Body of pancreas (tissue), 4 donors: Measurements from ENCODE around the gene DUSP8. TPM values are rescaled to one million over a fixed set of nuclear protein-coding genes. Genes with fewer than 3 reads are reported as not detected.

Experiments
- ATAC-seq: fragments of 150-250 bp; one replicate; pipeline ENCODE4 v1.9.1; 2016
- DNase-seq, 4 donors: peaks; one replicate each; pipeline ENCODE4 v3.0.0-alpha.2; 2019
- H3K27ac ChIP-seq, 4 donors: fragments of 200-600 bp; sonication (generic); 1 replicate in 3 of 4; 2 replicates in 1 of 4; pipeline versions ENCODE4 v1.5.1 to v1.6.1; 2016 to 2019; ENCODE audit warnings: mild to moderate bottlenecking in 1 of 4, mixed read lengths in 1 of 4, moderate library complexity in 1 of 4
- H3K27me3 ChIP-seq, 2 donors: fragments of 200-600 bp; sonication (generic); one replicate each; pipeline ENCODE4 v1.6.0; 2016; ENCODE audit warnings: mild to moderate bottlenecking in 1 of 2
- H3K36me3 ChIP-seq, 2 donors: fragments of 200-600 bp; sonication (generic); replicated peaks in 1 of 2; 2 replicates each; pipeline ENCODE4 v1.5.1; 2016; ENCODE audit warnings: low read depth in 2 of 2; ENCODE audit not compliant: insufficient read depth in 1 of 2
- H3K4me1 ChIP-seq: fragments of 200-600 bp; sonication (generic); one replicate; pipeline ENCODE4 v1.6.0; 2016
- H3K4me3 ChIP-seq, 2 donors: fragments of 200-600 bp; sonication (generic); 1 replicate in 1 of 2; 2 replicates in 1 of 2; pipeline ENCODE4 v1.5.1; 2016 to 2019
- H3K9me3 ChIP-seq, 3 donors: fragments of 200-600 bp; sonication (generic); 1 replicate in 2 of 3; 2 replicates in 1 of 3; pipeline ENCODE4 v1.5.1; 2016
- CTCF ChIP-seq, 7 experiments: fragments of 450-650 bp in 4 of 7; fragments of 200-600 bp in 3 of 7; sonication (generic) in 3 of 7; IDR thresholded peaks; one replicate each; pipeline ENCODE4 v1.5.1; 2016 to 2019; ENCODE audit warnings: antibody characterized with exemption in 7 of 7
- POLR2A ChIP-seq, 3 donors: fragments of 450-650 bp; IDR thresholded peaks; one replicate each; pipeline ENCODE4 v1.6.1; 2016; ENCODE audit warnings: antibody characterized with exemption in 3 of 3, mild to moderate bottlenecking in 2 of 3
- WGBS, 2 donors: methylation state at CpG; one replicate each; pipeline ENCODE4 v1.1.5; 2017; 5-methylcytosine and 5-hydroxymethylcytosine counted together
- intact Hi-C: fragments of 100-400 bp; cut with DNase I; formaldehyde crosslinking; loops from one replicate; pipeline ENCODE4 v1.15.1; 2023
- total RNA-seq, 2 donors: library from RNA; depleted of rRNA; stranded (reverse); fragments of >200 nt; gene quantifications; one replicate each; pipeline ENCODE4 v1.1.0, GENCODE V29; 2016

The DUSP8 gene
- total RNA-seq, 2 donors from 2014 or later = 7.0 to 19.1 TPM

GRCh38 chr11:1546077-1546535 lies 26.0 kb downstream of the DUSP8 start:
- WGBS, 2 donors = 12 to 27% methylated on average over 15 to 16 of the region's 18 CpGs
- intact Hi-C loops = no loop called here
- no peak for ATAC-seq
- Histone ChIP-seq H3K27ac (no peak overlapping the region), H3K4me3 (no peak overlapping the region), H3K27me3 (no peaks in the 10 kb centered on the region), H3K9me3 (no peaks in the 10 kb centered on the region), H3K36me3 (no peaks in the 10 kb centered on the region), H3K4me1 (peaks cover 29% of the 10 kb centered on the region)
- no peak for TF ChIP-seq CTCF (IDR thresholded peaks at IDR 0.05)
- no peak for TF ChIP-seq POLR2A (IDR thresholded peaks at IDR 0.05)
- DNase-seq = peak in 1 of 4 donors; percentile 15

GRCh38 chr11:1545432-1545831 lies 26.6 kb downstream of the DUSP8 start:
- Histone ChIP-seq H3K27ac (no peak overlapping the region), H3K4me3 (no peak overlapping the region), H3K27me3 (no peaks in the 10 kb centered on the region), H3K9me3 (no peaks in the 10 kb centered on the region), H3K4me1 (peaks cover 29% of the 10 kb centered on the region), H3K36me3 (no peaks in the 10 kb centered on the region)
- intact Hi-C loops = no loop called here
- DNase-seq (no peak), ATAC-seq (no peak)
- no peak for TF ChIP-seq POLR2A (IDR thresholded peaks at IDR 0.05)
- TF ChIP-seq CTCF (IDR thresholded peaks at IDR 0.05) = no peak
- WGBS, 2 donors = 72 to 77% methylated on average over 5 of the region's 5 CpGs

- intact Hi-C loops = loop anchor here (5.0 kb wide), 1 partner anchor 33 kb away; no protein-coding TSS in a partner anchor
- Histone ChIP-seq H3K4me1 (peaks cover 29% of the 10 kb centered on the region), H3K27me3 (no peaks in the 10 kb centered on the region), H3K36me3 (no peaks in the 10 kb centered on the region), H3K9me3 (no peaks in the 10 kb centered on the region), H3K27ac (no peak overlapping the region), H3K4me3 (no peak overlapping the region)
- DNase-seq (no peak), ATAC-seq (no peak)
- 67 to 84% methylated on average over 5 to 6 of the region's 6 CpGs for WGBS, 2 donors
- no peak for TF ChIP-seq CTCF (IDR thresholded peaks at IDR 0.05)
- no peak for TF ChIP-seq POLR2A (IDR thresholded peaks at IDR 0.05)
These were observed 27.5 kb downstream of the DUSP8 start for GRCh38 chr11:1544536-1544935.

GRCh38 chr11:1543606-1544263 lies 28.3 kb downstream of the DUSP8 start:
- H3K4me3 ChIP-seq = no peak overlapping the region
- no peak overlapping the region for H3K27ac ChIP-seq
- H3K27me3 ChIP-seq = no peaks in the 10 kb centered on the region
- intact Hi-C loops = loop anchor here (5.0 kb wide), 1 partner anchor 34 kb away; no protein-coding TSS in a partner anchor
- peaks cover 25% of the 10 kb centered on the region for H3K4me1 ChIP-seq
- no peaks in the 10 kb centered on the region for H3K9me3 ChIP-seq
- DNase-seq (no peak), ATAC-seq (no peak)
- no peaks in the 10 kb centered on the region for H3K36me3 ChIP-seq
- WGBS, 2 donors = 72 to 87% methylated on average over 9 to 13 of the region's 13 CpGs
- TF ChIP-seq POLR2A (IDR thresholded peaks at IDR 0.05) (no peak), CTCF (IDR thresholded peaks at IDR 0.05) (no peak)

- intact Hi-C loops = loop anchor here (5.0 kb wide), 1 partner anchor 35 kb away; no protein-coding TSS in a partner anchor
- no peaks in the 10 kb centered on the region for H3K27me3 ChIP-seq
- TF ChIP-seq CTCF (IDR thresholded peaks at IDR 0.05) (no peak), POLR2A (IDR thresholded peaks at IDR 0.05) (no peak)
These were observed 29.8 kb downstream of the DUSP8 start for GRCh38 chr11:1542267-1542666.

More at GRCh38 chr11:1542267-1542666, 29.8 kb downstream of the DUSP8 start:
- ATAC-seq = no peak
- H3K27ac ChIP-seq = no peak overlapping the region
- no peaks in the 10 kb centered on the region for H3K36me3 ChIP-seq
- 44% methylated on average over 10 of the region's 10 CpGs; no CpG with 5 or more reads in 1 of the 2 donors for WGBS, 2 donors
- no peaks in the 10 kb centered on the region for H3K9me3 ChIP-seq
- DNase-seq = peak in 1 of 4 donors; percentile 23
- no peak overlapping the region for H3K4me3 ChIP-seq
- peaks cover 11% of the 10 kb centered on the region for H3K4me1 ChIP-seq
